ENCODE measurements around the gene PPP2CA. TPM values are rescaled to one million over a fixed set of nuclear protein-coding genes. Genes with fewer than 3 reads are reported as not detected.

Gene PPP2CA
- total RNA-seq, 1 experiment from 2014 or later, result 184 TPM

DNA sequence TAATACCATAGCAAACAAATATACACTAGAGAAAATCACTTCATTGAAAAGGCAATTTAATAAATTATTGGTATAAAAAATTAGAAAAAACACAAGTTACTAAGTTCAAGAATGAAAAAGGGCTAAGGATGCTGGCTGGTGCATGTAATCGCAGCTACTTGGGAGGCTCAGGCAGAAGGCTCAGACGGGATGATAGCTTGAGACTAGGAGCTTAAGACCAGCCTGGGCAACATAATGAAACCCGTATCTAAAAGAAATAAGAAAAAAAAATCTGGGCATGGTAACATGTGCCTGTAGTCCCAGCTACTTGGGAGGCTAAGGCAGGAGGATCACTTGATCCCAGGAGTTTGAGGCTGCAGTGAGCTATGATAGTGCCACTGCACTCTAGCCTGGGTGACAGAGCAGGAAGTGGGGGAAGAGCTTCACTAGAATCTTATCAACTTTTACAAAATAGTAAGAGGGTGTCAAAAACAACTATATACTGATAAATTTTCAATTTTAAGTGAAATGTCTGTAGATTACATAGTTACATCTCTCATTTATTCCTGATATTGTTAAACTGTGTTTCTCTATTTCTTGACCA, 42.2 kb upstream of the PPP2CA start:
- no TSS peak for BruUV-seq (replicated peaks)
- no peaks in the 10 kb centered on the region for H3K4me1 ChIP-seq (ENCODE audit: control insufficient read depth, insufficient read depth, low read length)

GRCh38 chr5:134267366-134268018, 41.6 kb upstream of the PPP2CA start:
- Histone ChIP-seq H3K27me3 (ENCODE audit: control insufficient read depth, insufficient read depth, low read length) (no peaks in the 10 kb centered on the region), H3K36me3 (ENCODE audit: control insufficient read depth, insufficient read depth, low read length) (no peaks in the 10 kb centered on the region), H3K27ac (ENCODE audit: low read length) (no peak overlapping the region), H3K4me1 (ENCODE audit: control insufficient read depth, insufficient read depth, low read length) (no peaks in the 10 kb centered on the region), H3K9me3 (ENCODE audit: control insufficient read depth, insufficient read depth, low read depth, low read length) (peaks cover 10% of the 10 kb centered on the region; the same call in 1 of the 2 replicates), H3K4me3 (ENCODE audit: low read depth in 2 of 2, low read length in 2 of 2) (no peak overlapping the region)
- ChIA-PET POLR2A (no interaction called here), CTCF (interaction anchor here (0.6 kb wide), 1 partner anchor 12 kb away, joined by 3 read pairs; no protein-coding TSS in a partner anchor)
- no peak for DNase-seq (ENCODE audit: low read depth, low spot score)
- TF ChIP-seq CTCF (IDR thresholded peaks at IDR 0.05), result no peak
- no peak for TF ChIP-seq SIN3A (IDR thresholded peaks at IDR 0.05; ENCODE audit: borderline replicate concordance, insufficient read depth, low read depth, low read length)
- TF ChIP-seq REST (IDR thresholded peaks at IDR 0.05; ENCODE audit: insufficient read depth in 1 of 2, low read depth in 2 of 2, low read length in 1 of 2), result no peak
- no peak for TF ChIP-seq TCF7L2 (IDR thresholded peaks at IDR 0.05; ENCODE audit: low read depth, low read length)
- no peak for TF ChIP-seq POLR2AphosphoS5 (IDR thresholded peaks at IDR 0.05; ENCODE audit: low read depth, low read length)
- in situ Hi-C loops (cut with HindIII; ENCODE audit: low pct_unique_long_range_greater_than_20kb, low sequenced_read_pairs) (no loop called here), intact Hi-C loops (cut with micrococcal nuclease; ENCODE audit: unreplicated experiment) (no loop called here)
- ATAC-seq, result peak; percentile 85
- BruUV-seq (replicated peaks), result no TSS peak

More for the DNA sequence above, 42.2 kb upstream of the PPP2CA start:
- ATAC-seq (peak; percentile 66), DNase-seq (ENCODE audit: low read depth, low spot score) (no peak)
- POLR2A ChIA-PET, result no interaction called here
- Histone ChIP-seq H3K4me3 (ENCODE audit: low read depth in 2 of 2, low read length in 2 of 2) (no peak overlapping the region), H3K27me3 (ENCODE audit: control insufficient read depth, insufficient read depth, low read length) (no peaks in the 10 kb centered on the region), H3K36me3 (ENCODE audit: control insufficient read depth, insufficient read depth, low read length) (no peaks in the 10 kb centered on the region), H3K9me3 (ENCODE audit: control insufficient read depth, insufficient read depth, low read depth, low read length) (peaks cover 10% of the 10 kb centered on the region; the same call in 1 of the 2 replicates), H3K27ac (ENCODE audit: low read length) (no peak overlapping the region)
- intact Hi-C loops (cut with micrococcal nuclease; ENCODE audit: unreplicated experiment), result no loop called here
- TF ChIP-seq TCF7L2 (IDR thresholded peaks at IDR 0.05; ENCODE audit: low read depth, low read length) (no peak), CTCF (IDR thresholded peaks at IDR 0.05) (no peak), POLR2AphosphoS5 (IDR thresholded peaks at IDR 0.05; ENCODE audit: low read depth, low read length) (no peak), REST (IDR thresholded peaks at IDR 0.05; ENCODE audit: insufficient read depth in 1 of 2, low read depth in 2 of 2, low read length in 1 of 2) (no peak), SIN3A (IDR thresholded peaks at IDR 0.05; ENCODE audit: borderline replicate concordance, insufficient read depth, low read depth, low read length) (no peak)
- in situ Hi-C loops (cut with HindIII; ENCODE audit: low pct_unique_long_range_greater_than_20kb, low sequenced_read_pairs), result no loop called here
- CTCF ChIA-PET, result no interaction called here
